ENCODE results near the gene TSPAN18.

- TF ChIP-seq, protein P1, sequence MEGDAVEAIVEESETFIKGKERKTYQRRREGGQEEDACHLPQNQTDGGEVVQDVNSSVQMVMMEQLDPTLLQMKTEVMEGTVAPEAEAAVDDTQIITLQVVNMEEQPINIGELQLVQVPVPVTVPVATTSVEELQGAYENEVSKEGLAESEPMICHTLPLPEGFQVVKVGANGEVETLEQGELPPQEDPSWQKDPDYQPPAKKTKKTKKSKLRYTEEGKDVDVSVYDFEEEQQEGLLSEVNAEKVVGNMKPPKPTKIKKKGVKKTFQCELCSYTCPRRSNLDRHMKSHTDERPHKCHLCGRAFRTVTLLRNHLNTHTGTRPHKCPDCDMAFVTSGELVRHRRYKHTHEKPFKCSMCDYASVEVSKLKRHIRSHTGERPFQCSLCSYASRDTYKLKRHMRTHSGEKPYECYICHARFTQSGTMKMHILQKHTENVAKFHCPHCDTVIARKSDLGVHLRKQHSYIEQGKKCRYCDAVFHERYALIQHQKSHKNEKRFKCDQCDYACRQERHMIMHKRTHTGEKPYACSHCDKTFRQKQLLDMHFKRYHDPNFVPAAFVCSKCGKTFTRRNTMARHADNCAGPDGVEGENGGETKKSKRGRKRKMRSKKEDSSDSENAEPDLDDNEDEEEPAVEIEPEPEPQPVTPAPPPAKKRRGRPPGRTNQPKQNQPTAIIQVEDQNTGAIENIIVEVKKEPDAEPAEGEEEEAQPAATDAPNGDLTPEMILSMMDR (conservative IDR thresholded peaks at IDR 0.05; ENCODE audit: low read length) = no peak
- TF ChIP-seq EZH2phosphoT487 (IDR thresholded peaks at IDR 0.05; ENCODE audit: borderline replicate concordance) = no peak
Observed at GRCh38 chr11:44880953-44881352, 154.2 kb downstream of the TSPAN18 start.
